Panc1 (cell line): ENCODE results near the gene PTK6.
"Not testable (repeated sequence)": the region's sequence is repeated elsewhere in the genome, so short reads cannot be mapped to it uniquely, and the experiment has no call there.

Source experiments
- SIN3A ChIP-seq: IDR thresholded peaks from 2 replicates; pipeline ENCODE4 v1.6.1; 2012; ENCODE audit warnings: low read depth, mild to moderate bottlenecking, low read length, moderate library complexity, borderline replicate concordance; ENCODE audit not compliant: insufficient read depth
- TF ChIP-seq, protein P1 (sequence below): fragments of 450-650 bp; IDR thresholded peaks from 2 replicates; pipeline ENCODE4 v1.5.1; 2017; ENCODE audit warnings: mild to moderate bottlenecking
- TF ChIP-seq, protein P2 (sequence below), 2 experiments: IDR thresholded peaks; 2 replicates each; pipeline ENCODE4 v1.6.1; 2011 to 2012; ENCODE audit warnings: low read depth in 2 of 2, control low read depth in 1 of 2, low read length in 1 of 2, mild to moderate bottlenecking in 1 of 2, moderate library complexity in 1 of 2; ENCODE audit not compliant: insufficient read depth in 1 of 2

DNA sequence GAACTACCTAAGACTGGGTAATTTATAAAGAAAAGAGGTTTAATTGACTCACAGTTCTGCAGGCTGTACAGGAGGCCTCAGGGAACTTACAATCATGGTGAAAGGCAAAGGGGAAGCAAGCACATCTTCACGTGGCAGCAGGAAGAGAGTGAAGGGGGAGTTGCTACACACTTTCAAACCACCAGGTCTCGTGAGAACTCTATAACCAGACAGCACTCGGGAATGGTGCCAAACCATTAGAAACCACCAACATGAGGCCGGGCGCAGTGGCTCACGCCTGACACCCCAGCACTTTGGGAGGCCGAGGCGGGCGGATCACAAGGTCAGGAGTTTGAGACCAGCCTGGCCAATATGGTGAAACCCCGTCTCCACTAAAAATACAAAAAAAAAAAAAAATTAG is 22.7 kb downstream of the PTK6 start:
- TF ChIP-seq, protein P1, sequence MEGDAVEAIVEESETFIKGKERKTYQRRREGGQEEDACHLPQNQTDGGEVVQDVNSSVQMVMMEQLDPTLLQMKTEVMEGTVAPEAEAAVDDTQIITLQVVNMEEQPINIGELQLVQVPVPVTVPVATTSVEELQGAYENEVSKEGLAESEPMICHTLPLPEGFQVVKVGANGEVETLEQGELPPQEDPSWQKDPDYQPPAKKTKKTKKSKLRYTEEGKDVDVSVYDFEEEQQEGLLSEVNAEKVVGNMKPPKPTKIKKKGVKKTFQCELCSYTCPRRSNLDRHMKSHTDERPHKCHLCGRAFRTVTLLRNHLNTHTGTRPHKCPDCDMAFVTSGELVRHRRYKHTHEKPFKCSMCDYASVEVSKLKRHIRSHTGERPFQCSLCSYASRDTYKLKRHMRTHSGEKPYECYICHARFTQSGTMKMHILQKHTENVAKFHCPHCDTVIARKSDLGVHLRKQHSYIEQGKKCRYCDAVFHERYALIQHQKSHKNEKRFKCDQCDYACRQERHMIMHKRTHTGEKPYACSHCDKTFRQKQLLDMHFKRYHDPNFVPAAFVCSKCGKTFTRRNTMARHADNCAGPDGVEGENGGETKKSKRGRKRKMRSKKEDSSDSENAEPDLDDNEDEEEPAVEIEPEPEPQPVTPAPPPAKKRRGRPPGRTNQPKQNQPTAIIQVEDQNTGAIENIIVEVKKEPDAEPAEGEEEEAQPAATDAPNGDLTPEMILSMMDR: not testable (repeated sequence)
- TF ChIP-seq, protein P2, sequence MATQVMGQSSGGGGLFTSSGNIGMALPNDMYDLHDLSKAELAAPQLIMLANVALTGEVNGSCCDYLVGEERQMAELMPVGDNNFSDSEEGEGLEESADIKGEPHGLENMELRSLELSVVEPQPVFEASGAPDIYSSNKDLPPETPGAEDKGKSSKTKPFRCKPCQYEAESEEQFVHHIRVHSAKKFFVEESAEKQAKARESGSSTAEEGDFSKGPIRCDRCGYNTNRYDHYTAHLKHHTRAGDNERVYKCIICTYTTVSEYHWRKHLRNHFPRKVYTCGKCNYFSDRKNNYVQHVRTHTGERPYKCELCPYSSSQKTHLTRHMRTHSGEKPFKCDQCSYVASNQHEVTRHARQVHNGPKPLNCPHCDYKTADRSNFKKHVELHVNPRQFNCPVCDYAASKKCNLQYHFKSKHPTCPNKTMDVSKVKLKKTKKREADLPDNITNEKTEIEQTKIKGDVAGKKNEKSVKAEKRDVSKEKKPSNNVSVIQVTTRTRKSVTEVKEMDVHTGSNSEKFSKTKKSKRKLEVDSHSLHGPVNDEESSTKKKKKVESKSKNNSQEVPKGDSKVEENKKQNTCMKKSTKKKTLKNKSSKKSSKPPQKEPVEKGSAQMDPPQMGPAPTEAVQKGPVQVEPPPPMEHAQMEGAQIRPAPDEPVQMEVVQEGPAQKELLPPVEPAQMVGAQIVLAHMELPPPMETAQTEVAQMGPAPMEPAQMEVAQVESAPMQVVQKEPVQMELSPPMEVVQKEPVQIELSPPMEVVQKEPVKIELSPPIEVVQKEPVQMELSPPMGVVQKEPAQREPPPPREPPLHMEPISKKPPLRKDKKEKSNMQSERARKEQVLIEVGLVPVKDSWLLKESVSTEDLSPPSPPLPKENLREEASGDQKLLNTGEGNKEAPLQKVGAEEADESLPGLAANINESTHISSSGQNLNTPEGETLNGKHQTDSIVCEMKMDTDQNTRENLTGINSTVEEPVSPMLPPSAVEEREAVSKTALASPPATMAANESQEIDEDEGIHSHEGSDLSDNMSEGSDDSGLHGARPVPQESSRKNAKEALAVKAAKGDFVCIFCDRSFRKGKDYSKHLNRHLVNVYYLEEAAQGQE (IDR thresholded peaks at IDR 0.05; ENCODE audit: insufficient read depth in 1 of 2, low read depth in 2 of 2, low read length in 1 of 2): not testable (repeated sequence)
- not testable (repeated sequence) for TF ChIP-seq SIN3A
